KBM-7 (cell line): ENCODE measurements around the gene TMEM217.
A peak's percentile ranks its signal among the peaks of the same experiment; 100 is the strongest.

Experiments used
- DNase-seq: peaks from one replicate; pipeline ENCODE4 v3.0.0-alpha.2; 2015
- in situ Hi-C: fragments of 300-500 bp; cut with MboI; formaldehyde crosslinking; loops from 2 replicates; pipeline ENCODE4 v1.14.3; 2020; ENCODE audit warnings: low sequenced_read_pairs, low pct_unique_long_range_greater_than_20kb, mixed read lengths

The TMEM217 gene

DNA sequence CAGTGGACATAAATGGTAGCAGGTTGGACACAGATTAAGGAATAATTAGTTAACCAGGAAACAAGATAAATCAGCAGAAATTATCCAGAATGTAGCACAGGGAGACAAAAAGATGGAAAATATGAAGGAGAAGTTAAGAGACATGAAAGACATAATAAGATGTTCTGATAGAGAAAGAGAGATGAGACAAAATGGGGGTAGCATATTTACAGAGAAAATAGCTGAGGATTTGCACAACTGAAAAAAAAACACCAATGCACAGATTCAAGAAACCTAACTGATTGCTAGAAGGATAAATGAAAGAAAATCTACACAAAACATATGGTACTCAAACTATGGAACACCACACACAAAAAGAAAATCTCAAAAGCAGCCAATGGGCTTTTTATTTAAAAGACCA lies 35.0 kb downstream of the TMEM217 start:
- DNase-seq = no peak
- in situ Hi-C loops = loop anchor here (25.0 kb wide), 1 partner anchor 461 kb away; no protein-coding TSS in a partner anchor

DNA sequence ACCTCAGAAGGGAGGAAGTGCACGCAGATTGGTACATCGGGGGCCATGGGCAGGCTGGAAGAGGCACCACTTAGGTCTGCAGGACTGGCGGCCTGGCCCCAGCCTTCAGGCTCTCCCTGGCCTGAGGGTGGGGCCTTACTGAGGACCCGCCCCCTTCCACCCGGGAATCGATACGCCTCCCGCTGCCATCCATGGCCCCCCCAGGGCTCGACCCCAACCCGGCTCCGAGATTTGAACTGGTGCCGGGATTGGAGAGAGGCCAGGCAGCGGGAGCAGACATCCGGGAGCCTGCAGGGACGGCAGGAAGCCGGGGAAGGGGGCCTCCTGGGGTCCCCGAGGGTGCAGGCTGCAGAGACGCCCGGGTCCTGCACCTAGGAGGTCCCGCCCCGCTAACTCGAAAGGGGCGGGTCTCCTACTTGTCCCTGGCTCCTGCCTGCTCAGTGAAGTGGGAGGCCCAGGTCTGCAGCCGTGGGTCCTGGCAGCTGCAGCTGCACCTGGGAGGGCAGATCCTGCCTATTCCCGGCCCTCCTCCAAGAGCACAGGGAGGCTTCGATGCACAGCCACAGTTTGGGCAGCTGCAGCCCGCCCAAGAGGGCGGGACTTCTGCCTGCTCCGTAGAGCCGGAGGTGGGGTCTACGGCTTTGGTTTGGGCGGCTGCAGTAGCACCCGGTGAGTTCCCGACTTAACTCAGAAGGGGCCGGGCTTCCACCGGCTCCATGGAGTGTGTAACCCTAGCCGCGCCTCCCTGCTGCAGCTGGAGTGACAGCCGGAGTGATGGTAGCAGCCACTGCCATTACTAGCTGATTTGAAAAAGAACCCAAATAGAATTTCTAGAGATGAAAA lies 35.6 kb downstream of the TMEM217 start:
- DNase-seq = peak; percentile 94

DNA sequence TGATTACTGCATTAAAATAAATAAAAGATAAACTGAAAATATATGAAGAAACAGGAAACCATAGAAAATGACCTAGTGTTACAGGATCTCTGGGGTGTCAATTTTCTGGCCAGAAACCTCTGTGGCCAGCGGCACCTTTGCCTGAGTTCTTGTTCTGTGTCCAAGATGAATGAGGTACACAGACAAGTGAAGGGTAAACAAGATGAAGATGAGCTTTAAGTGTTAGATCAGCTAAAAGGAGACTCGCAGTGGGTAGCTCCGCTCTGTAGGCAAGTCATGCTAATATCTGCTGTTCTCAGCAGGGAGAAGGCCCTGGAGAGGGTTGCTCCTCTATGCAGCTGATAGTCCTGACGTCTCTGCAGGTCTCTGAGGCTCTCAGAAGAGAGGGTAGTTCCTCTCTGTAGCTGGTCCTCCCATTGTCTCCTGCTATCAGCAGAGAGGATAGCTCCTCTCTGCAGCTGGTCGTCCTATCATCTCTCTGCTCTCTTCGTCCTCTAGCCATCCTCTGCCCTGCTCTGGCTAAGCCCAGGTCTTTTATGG lies 36.3 kb downstream of the TMEM217 start:
- in situ Hi-C loops = loop anchor here (25.0 kb wide), 1 partner anchor 459 kb away; no protein-coding TSS in a partner anchor
- no peak for DNase-seq

More for the DNA sequence above, 35.6 kb downstream of the TMEM217 start:
- in situ Hi-C loops = loop anchor here (25.0 kb wide), 1 partner anchor 460 kb away; no protein-coding TSS in a partner anchor

- in situ Hi-C loops = loop anchor here (25.0 kb wide), 1 partner anchor 456 kb away; no protein-coding TSS in a partner anchor
- DNase-seq = no peak
Measured at GRCh38 chr6:37218511-37218910, 39.4 kb downstream of the TMEM217 start.

- no peak for DNase-seq
- in situ Hi-C loops = loop anchor here (25.0 kb wide), 1 partner anchor 456 kb away; no protein-coding TSS in a partner anchor
Measured at GRCh38 chr6:37218061-37218460, 39.9 kb downstream of the TMEM217 start.

DNA sequence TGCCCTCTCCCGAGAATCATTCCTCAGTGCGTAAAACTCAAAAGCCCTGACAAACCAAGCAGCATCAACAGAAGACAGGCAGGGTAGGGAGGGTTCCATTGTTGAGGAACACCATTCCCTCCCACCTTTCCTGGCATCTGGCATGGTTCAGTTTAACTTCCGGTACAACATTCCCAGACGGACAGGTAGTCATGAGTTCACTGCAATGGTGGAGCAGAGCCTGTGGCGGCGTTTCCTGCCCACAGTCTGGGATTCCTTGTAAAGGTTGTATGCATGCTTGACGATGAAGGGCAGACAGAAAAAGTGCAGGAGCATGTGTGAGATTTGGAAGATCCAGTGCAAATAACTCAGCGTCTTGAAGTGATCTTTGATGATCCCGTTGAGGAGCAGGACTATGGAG lies 45.7 kb downstream of the TMEM217 start:
- DNase-seq = no peak
- in situ Hi-C loops = loop anchor here (25.0 kb wide), 1 partner anchor 450 kb away; no protein-coding TSS in a partner anchor

GRCh38 chr6:37210313-37210968 lies 47.5 kb downstream of the TMEM217 start:
- DNase-seq = peak; percentile 85

GRCh38 chr6:37209461-37210205 lies 48.3 kb downstream of the TMEM217 start:
- in situ Hi-C loops = loop anchor here (25.0 kb wide), 1 partner anchor 447 kb away; no protein-coding TSS in a partner anchor
- no peak for DNase-seq

More at GRCh38 chr6:37210313-37210968, 47.5 kb downstream of the TMEM217 start:
- in situ Hi-C loops = loop anchor here (25.0 kb wide), 1 partner anchor 448 kb away; no protein-coding TSS in a partner anchor

GRCh38 chr6:37208793-37209192 lies 49.2 kb downstream of the TMEM217 start:
- DNase-seq = no peak
- in situ Hi-C loops = loop anchor here (25.0 kb wide), 1 partner anchor 446 kb away; no protein-coding TSS in a partner anchor

GRCh38 chr6:37207903-37208456 lies 50.0 kb downstream of the TMEM217 start:
- in situ Hi-C loops = loop anchor here (25.0 kb wide), 1 partner anchor 446 kb away; no protein-coding TSS in a partner anchor
- DNase-seq = peak; percentile 92

GRCh38 chr6:37206622-37207021 lies 51.3 kb downstream of the TMEM217 start:
- in situ Hi-C loops = loop anchor here (25.0 kb wide), 1 partner anchor 444 kb away; no protein-coding TSS in a partner anchor
- DNase-seq = no peak

DNA sequence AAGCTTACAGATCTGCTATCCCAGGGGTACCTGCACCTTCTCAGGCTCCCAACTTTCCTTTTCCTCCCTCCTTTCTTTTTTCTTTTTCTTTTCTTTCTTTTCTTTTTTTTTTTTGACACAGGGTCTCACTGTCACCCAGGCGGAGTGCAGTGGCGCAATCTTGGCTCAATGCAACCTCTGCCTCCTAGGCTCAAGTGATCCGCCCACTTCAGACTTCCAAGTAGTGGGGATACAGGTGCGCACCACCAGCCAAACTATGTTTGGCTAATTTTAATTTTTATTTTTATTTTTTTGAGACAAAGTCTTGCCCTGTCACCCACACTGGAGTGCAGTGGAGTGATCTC lies 52.0 kb downstream of the TMEM217 start:
- in situ Hi-C loops = loop anchor here (25.0 kb wide), 1 partner anchor 444 kb away; no protein-coding TSS in a partner anchor
- no peak for DNase-seq

GRCh38 chr6:37205175-37205996 lies 52.6 kb downstream of the TMEM217 start:
- in situ Hi-C loops = loop anchor here (25.0 kb wide), 1 partner anchor 443 kb away; no protein-coding TSS in a partner anchor
- no peak for DNase-seq

DNA sequence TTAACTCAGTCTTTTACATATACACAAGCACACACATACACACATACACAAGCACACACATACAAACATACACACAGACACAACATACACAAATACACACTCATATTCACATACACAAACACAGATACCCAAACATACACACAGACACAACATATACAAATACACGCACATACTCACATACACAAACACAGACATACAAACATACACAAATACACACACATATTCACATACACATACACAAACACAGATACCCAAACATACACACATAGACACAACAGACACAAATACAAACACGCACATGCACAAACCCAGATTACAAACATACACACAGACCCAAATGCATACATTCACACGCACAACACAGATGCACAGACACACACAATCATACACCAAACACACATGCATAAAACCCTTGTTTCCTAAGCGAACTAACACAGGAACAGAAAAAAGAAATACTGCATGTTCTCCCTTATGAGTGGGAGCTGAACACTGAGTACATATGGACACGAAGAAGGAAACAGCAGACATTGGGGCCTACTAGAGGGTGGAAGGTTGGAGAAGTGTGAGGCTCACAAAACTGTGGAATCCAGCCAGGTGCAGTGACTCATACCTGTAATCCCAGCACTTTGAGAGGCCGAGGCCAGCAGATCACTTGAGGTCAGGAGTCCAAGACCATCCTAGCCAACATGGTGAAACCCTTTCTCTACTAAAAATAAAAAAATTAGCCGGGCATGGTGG lies 53.8 kb downstream of the TMEM217 start:
- in situ Hi-C loops = loop anchor here (25.0 kb wide), 1 partner anchor 442 kb away; no protein-coding TSS in a partner anchor
- DNase-seq = no peak

- in situ Hi-C loops = loop anchor here (25.0 kb wide), 1 partner anchor 441 kb away; no protein-coding TSS in a partner anchor
- DNase-seq = peak; percentile 73
Measured at GRCh38 chr6:37202788-37203491, 55.0 kb downstream of the TMEM217 start.

GRCh38 chr6:37201726-37202125 lies 56.2 kb downstream of the TMEM217 start:
- in situ Hi-C loops = loop anchor here (25.0 kb wide), 1 partner anchor 439 kb away; no protein-coding TSS in a partner anchor
- DNase-seq = no peak
